ENCODE data around the gene COL4A1. TPM values are rescaled to one million over a fixed set of nuclear protein-coding genes. Genes with fewer than 3 reads are reported as not detected.

COL4A1 gene
- total RNA-seq, 2 donors from 2014 or later: 140 to 201 TPM

- no peak for TF ChIP-seq CTCF (IDR thresholded peaks at IDR 0.05)
- H3K4me3 ChIP-seq: no peak overlapping the region
- no peaks in the 10 kb centered on the region for H3K36me3 ChIP-seq
- H3K27me3 ChIP-seq: no peaks in the 10 kb centered on the region
- peak; percentile 54 for DNase-seq (ENCODE audit: low spot score)
- no peaks in the 10 kb centered on the region for H3K9me3 ChIP-seq
- peaks cover 0 to 92% of the 10 kb centered on the region in 2 donors for H3K4me1 ChIP-seq
- H3K27ac ChIP-seq: no peak overlapping the region
Measured at GRCh38 chr13:110266983-110267382, 40.0 kb downstream of the COL4A1 start.

- Histone ChIP-seq H3K4me3 (peak overlapping the region in 1 of 2 donors; percentile 14), H3K27me3 (no peaks in the 10 kb centered on the region), H3K4me1 (peaks cover 0 to 96% of the 10 kb centered on the region in 2 donors), H3K9me3 (no peaks in the 10 kb centered on the region), H3K27ac (peak overlapping the region; percentile 58 to 65), H3K36me3 (no peaks in the 10 kb centered on the region)
- TF ChIP-seq CTCF (IDR thresholded peaks at IDR 0.05): no peak
- no peak for DNase-seq (ENCODE audit: low spot score)
Measured at GRCh38 chr13:110266431-110266809, 40.5 kb downstream of the COL4A1 start.

DNA sequence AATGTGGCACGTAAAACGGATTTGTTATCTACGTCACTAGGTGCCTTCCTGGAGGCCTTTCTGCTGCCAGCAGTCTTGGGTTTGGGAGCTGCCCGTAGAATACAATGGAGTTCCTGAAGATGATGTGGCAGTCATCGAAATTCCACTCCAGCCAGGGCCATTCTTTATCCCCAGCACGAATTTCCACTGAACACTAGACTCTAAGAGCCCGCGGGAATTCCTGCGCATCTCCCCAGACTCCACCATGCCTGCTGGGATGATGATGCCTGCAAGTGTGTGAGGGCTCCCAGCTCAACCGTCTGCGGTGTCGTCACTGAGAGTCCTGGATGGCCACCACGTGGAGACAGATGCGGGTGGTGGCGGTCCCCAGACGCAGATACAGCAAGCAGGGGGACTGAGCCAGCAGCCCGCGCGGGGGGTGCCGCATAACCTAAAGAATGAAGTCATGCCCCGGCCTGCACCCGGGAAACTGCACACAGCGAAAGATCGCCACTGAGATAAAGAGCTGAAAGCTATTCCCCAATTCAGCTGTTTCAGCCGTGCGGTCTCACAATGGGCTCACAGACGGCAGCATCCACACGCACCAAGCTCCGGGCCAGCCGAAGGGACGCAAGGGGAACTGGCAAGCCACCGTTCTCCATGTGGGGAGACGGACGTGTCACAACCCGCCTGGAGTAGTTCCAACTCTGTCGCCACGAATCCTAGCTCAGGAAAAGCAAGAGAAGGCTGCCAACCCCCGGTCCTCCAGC, 41.1 kb downstream of the COL4A1 start:
- no peaks in the 10 kb centered on the region for H3K9me3 ChIP-seq
- H3K4me1 ChIP-seq: peaks cover 0 to 96% of the 10 kb centered on the region in 2 donors
- no peaks in the 10 kb centered on the region for H3K36me3 ChIP-seq
- peak; percentile 79 for DNase-seq (ENCODE audit: low spot score)
- H3K4me3 ChIP-seq: peak overlapping the region in 1 of 2 donors; percentile 14
- no peaks in the 10 kb centered on the region for H3K27me3 ChIP-seq
- no peak for TF ChIP-seq CTCF (IDR thresholded peaks at IDR 0.05)
- peak overlapping the region; percentile 58 to 65 for H3K27ac ChIP-seq

DNA sequence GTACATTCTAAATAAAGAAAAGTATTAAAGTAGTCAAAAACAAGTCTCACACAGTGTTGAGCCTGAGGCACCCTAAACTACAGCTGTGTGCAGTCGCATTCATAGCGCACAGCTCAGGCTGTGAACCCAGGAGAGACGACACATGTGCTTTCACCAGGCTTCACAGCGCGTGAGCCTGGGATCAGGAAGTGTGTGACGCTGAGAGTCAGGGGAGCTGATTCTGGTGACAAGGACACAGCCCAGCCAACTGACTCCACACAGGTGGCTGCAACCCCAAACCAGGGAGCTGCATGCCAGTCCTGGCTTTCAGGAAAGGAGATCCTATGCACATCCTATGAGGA, 41.6 kb downstream of the COL4A1 start:
- peak overlapping the region; percentile 58 to 65 for H3K27ac ChIP-seq
- TF ChIP-seq CTCF (IDR thresholded peaks at IDR 0.05): no peak
- H3K4me1 ChIP-seq: peaks cover 0 to 90% of the 10 kb centered on the region in 2 donors
- H3K4me3 ChIP-seq: no peak overlapping the region
- H3K27me3 ChIP-seq: no peaks in the 10 kb centered on the region
- DNase-seq (ENCODE audit: low spot score): no peak
- no peaks in the 10 kb centered on the region for H3K36me3 ChIP-seq
- no peaks in the 10 kb centered on the region for H3K9me3 ChIP-seq

- no peaks in the 10 kb centered on the region for H3K9me3 ChIP-seq
- H3K36me3 ChIP-seq: no peaks in the 10 kb centered on the region
- H3K4me3 ChIP-seq: no peak overlapping the region
- peak overlapping the region; percentile 58 to 65 for H3K27ac ChIP-seq
- H3K27me3 ChIP-seq: no peaks in the 10 kb centered on the region
- peaks cover 0 to 91% of the 10 kb centered on the region in 2 donors for H3K4me1 ChIP-seq
- DNase-seq (ENCODE audit: low spot score): peak; percentile 54
- TF ChIP-seq CTCF (IDR thresholded peaks at IDR 0.05): no peak
Measured at GRCh38 chr13:110264685-110265275, 42.2 kb downstream of the COL4A1 start.

All from right atrium auricular region (tissue), 2 donors.